Endothelial cell of umbilical vein (primary cell): ENCODE data around the gene SLC27A4. TPM values are rescaled to one million over a fixed set of nuclear protein-coding genes. Genes with fewer than 3 reads are reported as not detected.

Source experiments
- BruUV-seq: library from RNA; stranded (reverse); fragments of 400-500 nt; replicated peaks from 2 replicates; lab custom pipeline; 2021; lab: Mats Ljungman, UMichigan
- CTCF ChIA-PET: fragments of 300-600, 350-600 bp; sonication (Branson Sonifier 250); formaldehyde crosslinking; loops from one replicate; lab custom pipeline; 2021; ENCODE audit warnings: antibody characterized with exemption, inconsistent platforms; lab: Charles Lee
- POLR2A ChIA-PET: fragments of 300-600, 350-600 bp; sonication (Branson Sonifier 250); formaldehyde crosslinking; loops from one replicate; lab custom pipeline; 2021; ENCODE audit warnings: antibody characterized with exemption, inconsistent platforms; lab: Charles Lee
- DNase-seq: peaks from one replicate; pipeline ENCODE4 v3.0.0-alpha.2; 2011; ENCODE audit warnings: low read depth, low spot score
- FAIRE-seq: peaks from 2 replicates; lab custom pipeline; 2011; peaks lifted over from hg19 to GRCh38; lab: Jason Lieb, UNC
- H2AFZ ChIP-seq: 2 replicates; pipeline ENCODE4 v1.6.0; 2012; ENCODE audit warnings: low read depth, low read length, control low read depth, inconsistent platforms
- H3K27ac ChIP-seq: 2 replicates; pipeline ENCODE4 v1.5.1; 2011; ENCODE audit warnings: low read depth, mild to moderate bottlenecking, control low read depth, low read length, moderate library complexity; ENCODE audit not compliant: insufficient read depth
- H3K27me3 ChIP-seq, 2 experiments: 2 replicates each; pipeline versions ENCODE4 v1.6.0 to v1.6.1; 2011; ENCODE audit warnings: low read length in 2 of 2, mixed read lengths in 1 of 2; ENCODE audit not compliant: control insufficient read depth in 2 of 2, insufficient read depth in 2 of 2
- H3K36me3 ChIP-seq, 2 experiments: 2 replicates in 1 of 2; 3 replicates in 1 of 2; pipeline ENCODE4 v1.5.1; 2011; ENCODE audit warnings: low read length in 2 of 2, mild to moderate bottlenecking in 1 of 2, moderate library complexity in 1 of 2; ENCODE audit not compliant: control insufficient read depth in 2 of 2, insufficient read depth in 2 of 2; ENCODE audit errors: extremely low read depth in 1 of 2
- H3K4me1 ChIP-seq: 3 replicates; pipeline ENCODE4 v1.5.1; 2011; ENCODE audit warnings: mild to moderate bottlenecking, low read length; ENCODE audit not compliant: control insufficient read depth, insufficient read depth; ENCODE audit errors: extremely low read depth
- H3K4me2 ChIP-seq: 2 replicates; pipeline ENCODE4 v1.6.1; 2011; ENCODE audit warnings: low read length, control low read depth, mixed read lengths; ENCODE audit not compliant: insufficient read depth
- H3K4me3 ChIP-seq, 3 experiments: fragments of 200-600 bp in 1 of 3; sonication (generic), shearing (Covaris generic) in 1 of 3; replicated peaks in 1 of 3; 2 replicates each; pipeline ENCODE4 v1.5.1; 2011 to 2016; ENCODE audit warnings: control low read depth in 3 of 3, low read length in 3 of 3, mild to moderate bottlenecking in 2 of 3, inconsistent platforms in 1 of 3, low read depth in 1 of 3, moderate library complexity in 1 of 3; ENCODE audit not compliant: insufficient read depth in 1 of 3
- H3K79me2 ChIP-seq: 2 replicates; pipeline ENCODE4 v1.6.0; 2012; ENCODE audit warnings: low read length, inconsistent platforms; ENCODE audit not compliant: control insufficient read depth, insufficient read depth
- H3K9ac ChIP-seq: replicated peaks from 2 replicates; pipeline ENCODE3; 2011; ENCODE audit warnings: low read length, control low read depth; ENCODE audit not compliant: insufficient read depth; ENCODE audit errors: extremely low read depth
- H3K9me1 ChIP-seq: replicated peaks from 3 replicates; pipeline ENCODE4 v1.6.0; 2011; ENCODE audit warnings: mild to moderate bottlenecking, low read length; ENCODE audit not compliant: control insufficient read depth, insufficient read depth; ENCODE audit errors: extremely low read depth
- H3K9me3 ChIP-seq: replicated peaks from 2 replicates; pipeline ENCODE4 v1.5.1; 2012; ENCODE audit warnings: low read length, inconsistent platforms; ENCODE audit not compliant: control insufficient read depth, insufficient read depth
- H4K20me1 ChIP-seq: replicated peaks from 2 replicates; pipeline ENCODE3; 2011; ENCODE audit warnings: mild to moderate bottlenecking, low read length; ENCODE audit not compliant: control insufficient read depth, insufficient read depth; ENCODE audit errors: extremely low read depth
- CTCF ChIP-seq, 2 donors: IDR thresholded peaks; 1 replicate in 1 of 2; 2 replicates in 1 of 2; pipeline ENCODE4 v1.5.1; 2011; ENCODE audit warnings: low read length in 2 of 2, mild to moderate bottlenecking in 2 of 2, moderate library complexity in 2 of 2, control low read depth in 1 of 2, inconsistent platforms in 1 of 2, low read depth in 1 of 2; ENCODE audit not compliant: insufficient read depth in 1 of 2; ENCODE audit errors: extremely low read depth in 1 of 2
- EZH2 ChIP-seq: IDR thresholded peaks from 2 replicates; pipeline ENCODE4 v1.6.1; 2012; ENCODE audit warnings: borderline replicate concordance, low read depth, mild to moderate bottlenecking, moderate library complexity, low read length, inconsistent platforms; ENCODE audit not compliant: severe bottlenecking
- FOS ChIP-seq: IDR thresholded peaks from 2 replicates; pipeline ENCODE4 v1.6.1; 2011; ENCODE audit warnings: mild to moderate bottlenecking, low read length, moderate library complexity, borderline replicate concordance; ENCODE audit not compliant: insufficient read depth
- GATA2 ChIP-seq: IDR thresholded peaks from 2 replicates; pipeline ENCODE4 v1.7.0; 2011; ENCODE audit warnings: low read depth, mild to moderate bottlenecking, moderate library complexity, mixed read lengths, low read length; ENCODE audit not compliant: insufficient read length, insufficient read depth
- JUN ChIP-seq: IDR thresholded peaks from 2 replicates; pipeline ENCODE4 v1.6.1; 2011; ENCODE audit warnings: borderline replicate concordance, low read depth; ENCODE audit not compliant: insufficient read length, insufficient read depth
- MAX ChIP-seq: IDR thresholded peaks from 2 replicates; pipeline ENCODE4 v1.6.1; 2011; ENCODE audit not compliant: insufficient read depth, insufficient read length
- MYC ChIP-seq: IDR thresholded peaks from one replicate; pipeline ENCODE4 v1.6.1; 2011; ENCODE audit warnings: mild to moderate bottlenecking, low read depth, low read length
- POLR2A ChIP-seq: IDR thresholded peaks from 2 replicates; pipeline ENCODE4 v1.6.1; 2012; ENCODE audit warnings: low read depth, mild to moderate bottlenecking, control low read depth, low read length
- POLR2AphosphoS5 ChIP-seq: IDR thresholded peaks from 2 replicates; pipeline ENCODE4 v1.6.1; 2012; ENCODE audit warnings: low read depth, mild to moderate bottlenecking, control low read depth, low read length, moderate library complexity; ENCODE audit not compliant: insufficient read depth
- dilution Hi-C: fragments of 300-500 bp; cut with MboI; formaldehyde crosslinking; loops from one replicate; pipeline ENCODE4 v1.15.0; 2019; ENCODE audit warnings: low sequenced_read_pairs; ENCODE audit not compliant: extremely low pct_ligation_motif_present
- intact Hi-C: fragments of 100-400 bp; cut with micrococcal nuclease; formaldehyde crosslinking; loops from one replicate; pipeline ENCODE4 v1.10.0; 2022
- polyA plus RNA-seq, 4 experiments: library from polyadenylated mRNA; depleted of rRNA in 3 of 4; stranded (reverse) in 3 of 4; unstranded in 1 of 4; fragments of >200 nt; gene quantifications; 2 replicates each; pipeline versions ENCODE4 v1.2.1 to v1.2.3, GENCODE V29; 2011 to 2012; ENCODE audit warnings: missing spikeins in 1 of 4
- total RNA-seq: library from RNA; stranded (reverse); gene quantifications from 2 replicates; pipeline ENCODE4 v1.2.3, GENCODE V29; 2021

Gene SLC27A4
- total and polyA plus RNA-seq, 2 donors (not counting 3 experiments of a cell fraction or from before 2014, with no cell fraction given) = 29.9 to 35.0 TPM

GRCh38 chr9:128393145-128393775 lies 52.9 kb downstream of the SLC27A4 start:
- no peaks in the 10 kb centered on the region for H3K9me1 ChIP-seq
- intact Hi-C loops = no loop called here
- no peak overlapping the region for H3K4me3 ChIP-seq
- POLR2A ChIA-PET = no interaction called here
- peaks cover 5% of the 10 kb centered on the region for H3K4me1 ChIP-seq
- no peaks in the 10 kb centered on the region for H3K27me3 ChIP-seq
- H3K27ac ChIP-seq = no peak overlapping the region
- FAIRE-seq (no peak), DNase-seq (no peak)
- CTCF ChIA-PET = interaction anchor here (0.6 kb wide), 1 partner anchor 151 kb away, joined by 4 read pairs; no protein-coding TSS in a partner anchor
- H4K20me1 ChIP-seq = no peaks in the 10 kb centered on the region
- dilution Hi-C loops = no loop called here
- TF ChIP-seq POLR2A = no peak
- TF ChIP-seq JUN = no peak
- TF ChIP-seq GATA2 = no peak
- no peak for TF ChIP-seq MYC
- no peak for TF ChIP-seq CTCF (IDR thresholded peaks at IDR 0.05; ENCODE audit: extremely low read depth in 1 of 2, insufficient read depth in 1 of 2, low read depth in 1 of 2, low read length in 2 of 2)
- no peak for TF ChIP-seq POLR2AphosphoS5
- no peak for TF ChIP-seq MAX
- no peak for TF ChIP-seq EZH2
- no peak for TF ChIP-seq FOS
- H3K36me3 ChIP-seq = peaks cover 2 to 16% of the 10 kb centered on the region in 2 experiments
- H3K4me2 ChIP-seq = no peak overlapping the region
- H3K79me2 ChIP-seq = no peaks in the 10 kb centered on the region
- H3K9ac ChIP-seq = no peak overlapping the region
- no TSS peak for BruUV-seq
- H3K9me3 ChIP-seq = no peaks in the 10 kb centered on the region
- H2AFZ ChIP-seq = no peak overlapping the region
